Endothelial cell of umbilical vein (primary cell): Measurements from ENCODE around the gene LRRC39.

Experiments used
- EZH2 ChIP-seq: IDR thresholded peaks from 2 replicates; pipeline ENCODE4 v1.6.1; 2012; ENCODE audit warnings: borderline replicate concordance, low read depth, mild to moderate bottlenecking, moderate library complexity, low read length, inconsistent platforms; ENCODE audit not compliant: severe bottlenecking
- GATA2 ChIP-seq: IDR thresholded peaks from 2 replicates; pipeline ENCODE4 v1.7.0; 2011; ENCODE audit warnings: low read depth, mild to moderate bottlenecking, moderate library complexity, mixed read lengths, low read length; ENCODE audit not compliant: insufficient read length, insufficient read depth
- JUN ChIP-seq: IDR thresholded peaks from 2 replicates; pipeline ENCODE4 v1.6.1; 2011; ENCODE audit warnings: borderline replicate concordance, low read depth; ENCODE audit not compliant: insufficient read length, insufficient read depth
- MAX ChIP-seq: IDR thresholded peaks from 2 replicates; pipeline ENCODE4 v1.6.1; 2011; ENCODE audit not compliant: insufficient read depth, insufficient read length
- POLR2A ChIP-seq: IDR thresholded peaks from 2 replicates; pipeline ENCODE4 v1.6.1; 2012; ENCODE audit warnings: low read depth, mild to moderate bottlenecking, control low read depth, low read length
- POLR2AphosphoS5 ChIP-seq: IDR thresholded peaks from 2 replicates; pipeline ENCODE4 v1.6.1; 2012; ENCODE audit warnings: low read depth, mild to moderate bottlenecking, control low read depth, low read length, moderate library complexity; ENCODE audit not compliant: insufficient read depth
- TF ChIP-seq, protein P1 (sequence below), 2 donors: IDR thresholded peaks; 1 replicate in 1 of 2; 2 replicates in 1 of 2; pipeline ENCODE4 v1.5.1; 2011; ENCODE audit warnings: low read length in 2 of 2, mild to moderate bottlenecking in 2 of 2, moderate library complexity in 2 of 2, control low read depth in 1 of 2, inconsistent platforms in 1 of 2, low read depth in 1 of 2; ENCODE audit not compliant: insufficient read depth in 1 of 2; ENCODE audit errors: extremely low read depth in 1 of 2

- TF ChIP-seq, protein P1, sequence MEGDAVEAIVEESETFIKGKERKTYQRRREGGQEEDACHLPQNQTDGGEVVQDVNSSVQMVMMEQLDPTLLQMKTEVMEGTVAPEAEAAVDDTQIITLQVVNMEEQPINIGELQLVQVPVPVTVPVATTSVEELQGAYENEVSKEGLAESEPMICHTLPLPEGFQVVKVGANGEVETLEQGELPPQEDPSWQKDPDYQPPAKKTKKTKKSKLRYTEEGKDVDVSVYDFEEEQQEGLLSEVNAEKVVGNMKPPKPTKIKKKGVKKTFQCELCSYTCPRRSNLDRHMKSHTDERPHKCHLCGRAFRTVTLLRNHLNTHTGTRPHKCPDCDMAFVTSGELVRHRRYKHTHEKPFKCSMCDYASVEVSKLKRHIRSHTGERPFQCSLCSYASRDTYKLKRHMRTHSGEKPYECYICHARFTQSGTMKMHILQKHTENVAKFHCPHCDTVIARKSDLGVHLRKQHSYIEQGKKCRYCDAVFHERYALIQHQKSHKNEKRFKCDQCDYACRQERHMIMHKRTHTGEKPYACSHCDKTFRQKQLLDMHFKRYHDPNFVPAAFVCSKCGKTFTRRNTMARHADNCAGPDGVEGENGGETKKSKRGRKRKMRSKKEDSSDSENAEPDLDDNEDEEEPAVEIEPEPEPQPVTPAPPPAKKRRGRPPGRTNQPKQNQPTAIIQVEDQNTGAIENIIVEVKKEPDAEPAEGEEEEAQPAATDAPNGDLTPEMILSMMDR (IDR thresholded peaks at IDR 0.05; ENCODE audit: extremely low read depth in 1 of 2, insufficient read depth in 1 of 2, low read depth in 1 of 2, low read length in 2 of 2), result no peak
- no peak for TF ChIP-seq EZH2
- TF ChIP-seq POLR2AphosphoS5, result no peak
- TF ChIP-seq POLR2A, result no peak
- no peak for TF ChIP-seq MAX
- TF ChIP-seq JUN, result no peak
- no peak for TF ChIP-seq GATA2
Measured at GRCh38 chr1:100115524-100115923, 62.5 kb downstream of the LRRC39 start.
